ENCODE measurements around the gene AFTPH.

AFTPH gene, protein sequence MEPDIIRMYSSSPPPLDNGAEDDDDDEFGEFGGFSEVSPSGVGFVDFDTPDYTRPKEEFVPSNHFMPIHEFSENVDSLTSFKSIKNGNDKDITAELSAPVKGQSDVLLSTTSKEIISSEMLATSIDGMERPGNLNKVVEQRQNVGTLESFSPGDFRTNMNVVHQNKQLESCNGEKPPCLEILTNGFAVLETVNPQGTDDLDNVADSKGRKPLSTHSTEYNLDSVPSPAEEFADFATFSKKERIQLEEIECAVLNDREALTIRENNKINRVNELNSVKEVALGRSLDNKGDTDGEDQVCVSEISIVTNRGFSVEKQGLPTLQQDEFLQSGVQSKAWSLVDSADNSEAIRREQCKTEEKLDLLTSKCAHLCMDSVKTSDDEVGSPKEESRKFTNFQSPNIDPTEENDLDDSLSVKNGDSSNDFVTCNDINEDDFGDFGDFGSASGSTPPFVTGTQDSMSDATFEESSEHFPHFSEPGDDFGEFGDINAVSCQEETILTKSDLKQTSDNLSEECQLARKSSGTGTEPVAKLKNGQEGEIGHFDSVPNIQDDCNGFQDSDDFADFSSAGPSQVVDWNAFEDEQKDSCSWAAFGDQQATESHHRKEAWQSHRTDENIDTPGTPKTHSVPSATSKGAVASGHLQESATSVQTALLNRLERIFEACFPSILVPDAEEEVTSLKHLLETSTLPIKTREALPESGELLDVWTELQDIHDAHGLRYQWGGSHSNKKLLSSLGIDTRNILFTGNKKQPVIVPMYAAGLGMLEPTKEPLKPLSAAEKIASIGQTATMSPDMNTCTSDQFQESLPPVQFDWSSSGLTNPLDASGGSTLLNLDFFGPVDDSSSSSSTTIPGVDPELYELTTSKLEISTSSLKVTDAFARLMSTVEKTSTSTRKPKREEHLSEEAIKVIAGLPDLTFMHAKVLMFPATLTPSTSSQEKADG
- total RNA-seq, result 70.6 to 177 (median 138) reads per million in 9 experiments

GRCh38 chr2:64523666-64524603, at the start of gene AFTPH:
AFTPH (plus strand) TSS chr2:64524328; CDS start chr2:64551475, 27,147 bp downstream.
- Mint-ChIP-seq H3K36me3 (ENCODE audit: insufficient read depth) (peaks cover 15% of the 10 kb centered on the region), H3K4me3 (peak within 1 kb of the TSS; percentile 96 to 99), H3K4me1 (ENCODE audit: low read depth in 2 of 2) (peaks cover 22% of the 10 kb centered on the region in 2 donors), H3K27me3 (no peaks in the 10 kb centered on the region), H3K27ac (peak within 1 kb of the TSS; percentile 97 to 98), H3K9me3 (no peaks in the 10 kb centered on the region)
- DNase-seq (peak; percentile 98 to 99 (median 98)), ATAC-seq (replicated peaks) (peak; percentile 93)

DNA sequence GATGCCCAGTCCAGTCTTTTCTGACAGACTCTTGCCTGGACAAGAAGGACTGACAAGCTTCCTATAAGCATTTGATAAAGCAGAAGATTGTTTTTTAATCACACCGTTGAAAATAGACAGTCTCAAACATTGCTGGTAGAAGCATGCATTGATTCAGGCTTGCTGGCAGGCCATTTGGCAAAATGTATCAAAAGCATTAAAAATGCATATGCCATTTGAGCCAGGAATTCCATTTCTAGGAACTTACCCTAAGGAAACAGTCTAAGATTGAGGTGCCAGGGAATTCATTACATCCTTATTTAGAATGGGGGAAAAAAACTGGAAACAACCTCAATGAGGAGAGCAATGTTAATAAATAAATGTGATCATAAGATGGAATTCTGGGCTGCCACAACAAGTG, 49.5 kb upstream of the AFTPH start:
- H3K27ac Mint-ChIP-seq, result no peak overlapping the region

GRCh38 chr2:64477037-64477436, 47.1 kb upstream of the AFTPH start:
- Mint-ChIP-seq H3K9me3 (no peaks in the 10 kb centered on the region), H3K4me1 (ENCODE audit: low read depth in 2 of 2) (no peaks in the 10 kb centered on the region), H3K4me3 (no peak overlapping the region), H3K36me3 (ENCODE audit: insufficient read depth) (no peaks in the 10 kb centered on the region), H3K27ac (no peak overlapping the region), H3K27me3 (peaks cover 6 to 22% of the 10 kb centered on the region in 2 donors)
- DNase-seq (no peak), ATAC-seq (replicated peaks) (no peak)

More for the DNA sequence above, 49.5 kb upstream of the AFTPH start:
- ATAC-seq (replicated peaks) (no peak), DNase-seq (no peak)
- H3K36me3 Mint-ChIP-seq (ENCODE audit: insufficient read depth), result no peaks in the 10 kb centered on the region
- H3K27me3 Mint-ChIP-seq, result peaks cover 6 to 24% of the 10 kb centered on the region in 2 donors
- H3K4me3 Mint-ChIP-seq, result no peak overlapping the region
- no peaks in the 10 kb centered on the region for H3K4me1 Mint-ChIP-seq (ENCODE audit: low read depth in 2 of 2)
- H3K9me3 Mint-ChIP-seq, result no peaks in the 10 kb centered on the region

GRCh38 chr2:64477979-64478378, 46.1 kb upstream of the AFTPH start:
- DNase-seq, result no peak
- H3K4me3 Mint-ChIP-seq, result no peak overlapping the region
- ATAC-seq (replicated peaks), result no peak
- no peaks in the 10 kb centered on the region for H3K4me1 Mint-ChIP-seq (ENCODE audit: low read depth in 2 of 2)
- H3K27ac Mint-ChIP-seq, result no peak overlapping the region
- H3K9me3 Mint-ChIP-seq, result no peaks in the 10 kb centered on the region
- H3K36me3 Mint-ChIP-seq (ENCODE audit: insufficient read depth), result no peaks in the 10 kb centered on the region
- peaks cover 6 to 17% of the 10 kb centered on the region in 2 donors for H3K27me3 Mint-ChIP-seq

DNA sequence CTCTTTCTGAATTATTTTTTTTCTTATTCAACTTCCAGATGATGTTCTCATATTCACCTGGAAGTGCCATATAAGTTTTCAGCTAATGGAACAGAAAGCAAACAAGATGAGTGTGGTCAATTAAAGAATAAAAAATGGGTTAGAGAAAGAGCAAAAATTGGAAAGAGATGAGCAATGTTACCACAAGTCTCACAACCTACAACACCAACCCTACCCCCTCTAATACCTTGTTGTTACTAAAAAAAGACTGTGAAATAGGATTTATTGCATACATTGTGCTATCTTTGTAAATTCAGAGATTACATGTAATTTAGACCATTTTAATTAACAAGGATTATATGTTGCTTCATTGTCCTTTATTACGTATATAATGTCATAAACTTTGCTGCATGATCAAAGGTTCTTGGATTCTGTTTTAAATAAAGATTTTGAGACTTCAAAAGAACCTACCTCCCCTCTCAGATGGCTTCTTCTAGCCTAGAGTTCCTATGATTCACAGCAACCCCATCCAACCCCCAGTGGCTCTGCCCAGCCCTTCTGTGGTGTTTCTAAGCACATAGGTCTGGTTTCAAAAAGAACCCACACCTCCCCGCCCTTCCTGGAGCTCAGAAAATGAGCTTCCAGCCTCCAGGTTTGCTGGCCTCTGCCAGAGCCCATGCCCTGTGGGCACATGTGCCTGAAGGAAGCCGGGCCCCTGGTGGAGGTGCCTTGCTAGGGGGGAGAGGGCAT, 45.5 kb upstream of the AFTPH start:
- Mint-ChIP-seq H3K4me1 (ENCODE audit: low read depth in 2 of 2) (no peaks in the 10 kb centered on the region), H3K4me3 (no peak overlapping the region), H3K27me3 (peaks cover 6 to 10% of the 10 kb centered on the region in 2 donors), H3K9me3 (no peaks in the 10 kb centered on the region), H3K27ac (no peak overlapping the region), H3K36me3 (ENCODE audit: insufficient read depth) (no peaks in the 10 kb centered on the region)
- no peak for DNase-seq
- no peak for ATAC-seq (replicated peaks)

DNA sequence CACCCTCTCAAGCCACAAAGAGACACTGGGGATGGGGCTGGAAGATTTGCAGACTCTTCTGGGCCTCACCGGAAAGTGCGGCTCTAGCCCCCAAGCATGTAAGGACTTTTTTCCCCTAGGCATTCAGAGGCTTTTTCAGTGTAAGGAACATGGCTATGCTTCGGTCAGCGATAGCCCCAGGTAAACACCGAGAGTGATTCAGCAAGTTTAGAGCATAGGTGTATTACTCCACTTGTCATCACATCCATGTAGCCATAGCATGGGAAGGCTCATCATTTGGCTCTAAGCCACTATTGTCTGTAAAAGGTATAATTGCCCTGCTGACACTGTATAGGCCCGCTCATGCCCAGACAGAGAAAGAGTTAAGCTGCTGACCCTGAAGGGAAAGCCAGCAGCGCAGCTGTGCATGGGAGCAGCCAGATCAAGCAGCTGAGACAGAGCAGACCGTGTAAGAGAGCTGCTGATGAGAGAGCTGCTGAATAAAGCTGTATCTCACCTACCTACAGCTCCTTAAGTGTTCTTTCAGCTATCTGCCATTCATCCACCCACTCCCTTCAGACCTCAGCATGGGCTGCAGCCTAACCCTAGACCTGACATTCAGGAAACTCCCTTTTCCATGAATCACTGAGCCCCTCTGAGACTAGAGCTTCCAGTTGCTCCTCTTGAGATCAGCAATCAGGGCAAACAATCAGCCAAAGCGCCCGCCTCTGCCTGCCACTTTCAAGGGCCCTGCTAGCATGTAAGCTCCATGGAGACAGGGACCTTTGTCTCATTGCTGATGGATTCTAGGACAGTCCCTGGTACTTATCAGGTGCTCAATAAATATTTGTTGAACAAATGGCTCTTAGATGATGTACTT, 44.6 kb upstream of the AFTPH start:
- H3K9me3 Mint-ChIP-seq, result no peaks in the 10 kb centered on the region
- H3K27me3 Mint-ChIP-seq, result peaks cover 4% of the 10 kb centered on the region in 2 donors
- ATAC-seq (replicated peaks), result no peak
- H3K27ac Mint-ChIP-seq, result no peak overlapping the region
- no peak for DNase-seq
- H3K4me3 Mint-ChIP-seq, result no peak overlapping the region
- no peaks in the 10 kb centered on the region for H3K4me1 Mint-ChIP-seq (ENCODE audit: low read depth in 2 of 2)
- no peaks in the 10 kb centered on the region for H3K36me3 Mint-ChIP-seq (ENCODE audit: insufficient read depth)

GRCh38 chr2:64481665-64482064, 42.5 kb upstream of the AFTPH start:
- Mint-ChIP-seq H3K9me3 (no peaks in the 10 kb centered on the region), H3K4me1 (ENCODE audit: low read depth in 2 of 2) (no peaks in the 10 kb centered on the region), H3K27me3 (peaks cover 1 to 7% of the 10 kb centered on the region in 2 donors), H3K27ac (no peak overlapping the region), H3K4me3 (no peak overlapping the region), H3K36me3 (ENCODE audit: insufficient read depth) (no peaks in the 10 kb centered on the region)
- DNase-seq (no peak), ATAC-seq (replicated peaks) (no peak)

DNA sequence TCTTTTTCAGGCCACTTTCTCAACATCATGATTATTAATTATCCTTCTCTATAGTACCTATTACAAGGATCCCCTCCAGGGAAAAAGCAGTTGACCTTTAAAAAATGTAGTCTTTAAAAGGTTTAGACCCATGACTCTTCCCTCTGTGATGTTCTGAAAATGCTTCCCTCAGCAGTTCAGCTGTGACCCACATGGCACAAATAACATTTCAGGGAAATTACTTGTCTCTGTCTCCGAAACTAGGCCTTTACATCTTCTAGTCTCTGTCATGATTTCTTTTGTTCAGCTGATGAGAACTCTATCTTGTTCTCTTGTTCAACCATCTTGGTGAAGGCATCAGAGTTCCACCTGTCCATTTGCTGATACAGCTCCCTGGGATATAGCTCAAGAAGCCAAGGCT, 41.9 kb upstream of the AFTPH start:
- no peaks in the 10 kb centered on the region for H3K36me3 Mint-ChIP-seq (ENCODE audit: insufficient read depth)
- DNase-seq (no peak), ATAC-seq (replicated peaks) (no peak)
- H3K4me3 Mint-ChIP-seq, result no peak overlapping the region
- H3K9me3 Mint-ChIP-seq, result no peaks in the 10 kb centered on the region
- H3K27me3 Mint-ChIP-seq, result peaks cover 6 to 11% of the 10 kb centered on the region in 2 donors
- no peak overlapping the region for H3K27ac Mint-ChIP-seq
- no peaks in the 10 kb centered on the region for H3K4me1 Mint-ChIP-seq (ENCODE audit: low read depth in 2 of 2)

DNA sequence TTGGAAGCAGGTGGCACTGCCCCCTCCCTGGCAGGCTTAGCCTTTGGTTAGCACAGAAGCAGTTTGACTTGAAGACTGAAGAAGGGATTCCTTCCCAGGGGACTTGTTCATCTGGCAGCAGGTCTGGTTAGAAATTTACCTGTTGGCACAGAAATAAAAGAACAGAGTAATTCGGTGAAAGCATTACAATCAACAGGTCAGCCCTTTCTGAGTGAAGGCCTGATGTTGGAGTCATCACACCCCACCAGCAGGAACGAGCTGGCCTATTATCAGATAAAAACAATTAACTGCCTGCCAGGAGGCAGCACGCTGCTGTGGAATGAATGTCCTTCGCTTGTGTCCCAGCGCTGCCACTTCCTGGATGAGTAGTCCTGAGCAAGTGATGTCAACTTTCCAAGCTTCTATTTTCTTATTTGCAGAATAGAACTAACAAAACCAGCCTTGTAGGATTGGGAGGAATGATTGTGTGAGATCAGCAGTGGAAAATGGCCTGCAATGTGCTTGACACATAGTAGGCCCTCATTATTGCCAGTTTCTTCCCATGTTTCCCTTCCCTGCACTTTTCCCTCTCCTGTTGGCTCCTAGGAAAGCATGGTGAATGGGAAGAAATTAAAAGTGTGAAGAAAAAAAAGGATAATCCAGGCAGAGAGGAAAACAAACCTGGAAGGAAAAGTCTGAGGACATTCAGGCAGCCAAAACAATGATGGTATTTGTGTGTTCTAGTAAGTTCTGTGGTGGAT, 41.2 kb upstream of the AFTPH start:
- Mint-ChIP-seq H3K9me3 (no peaks in the 10 kb centered on the region), H3K27me3 (peaks cover 6 to 17% of the 10 kb centered on the region in 2 donors), H3K4me1 (ENCODE audit: low read depth in 2 of 2) (no peaks in the 10 kb centered on the region), H3K4me3 (no peak overlapping the region), H3K27ac (no peak overlapping the region), H3K36me3 (ENCODE audit: insufficient read depth) (no peaks in the 10 kb centered on the region)
- no peak for ATAC-seq (replicated peaks)
- DNase-seq, result no peak

DNA sequence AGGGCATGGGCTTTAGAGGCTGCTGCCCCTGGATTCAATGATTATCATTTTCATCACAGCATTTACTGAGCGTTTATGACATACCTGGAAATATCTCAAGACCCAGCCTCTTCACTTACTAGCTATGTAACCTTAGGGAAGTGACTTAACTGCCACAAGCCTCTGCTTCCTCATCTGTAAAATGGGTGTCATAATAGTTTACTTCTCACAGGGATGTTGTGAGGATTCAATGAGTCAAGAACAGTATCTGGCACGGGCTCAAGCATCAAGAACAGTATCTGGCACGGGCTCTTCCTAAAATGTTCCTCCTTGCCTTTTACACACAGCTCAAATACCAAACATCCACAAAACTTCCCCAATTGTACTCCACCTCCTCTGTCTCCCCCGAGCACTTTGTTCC, 38.8 kb upstream of the AFTPH start:
- DNase-seq, result no peak
- H3K4me1 Mint-ChIP-seq (ENCODE audit: low read depth in 2 of 2), result peaks cover 6 to 7% of the 10 kb centered on the region in 2 donors
- no peak for ATAC-seq (replicated peaks)
- no peak overlapping the region for H3K4me3 Mint-ChIP-seq
- H3K27ac Mint-ChIP-seq, result no peak overlapping the region
- H3K36me3 Mint-ChIP-seq (ENCODE audit: insufficient read depth), result no peaks in the 10 kb centered on the region
- H3K27me3 Mint-ChIP-seq, result peaks cover 6 to 17% of the 10 kb centered on the region in 2 donors
- H3K9me3 Mint-ChIP-seq, result no peaks in the 10 kb centered on the region

DNA sequence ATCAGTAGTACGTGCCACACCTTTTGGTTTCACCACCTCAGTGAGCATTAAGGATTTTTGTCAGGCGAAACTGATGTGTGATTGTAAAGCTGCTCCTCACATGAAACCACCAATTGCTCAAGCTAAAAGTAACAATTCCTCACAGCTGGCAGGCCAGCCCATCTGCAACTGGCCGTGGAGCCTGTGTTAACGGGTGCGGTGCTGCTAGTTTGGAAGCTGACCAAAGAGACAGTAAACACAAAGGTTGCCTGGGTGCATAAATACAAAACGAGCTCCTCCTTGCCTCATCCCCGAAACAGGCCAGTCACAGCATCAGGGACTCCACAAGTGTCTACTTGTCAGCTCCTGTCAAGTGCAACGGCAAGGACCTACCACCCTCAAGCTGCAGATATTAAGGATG, 38.2 kb upstream of the AFTPH start:
- peaks cover 6 to 7% of the 10 kb centered on the region in 2 donors for H3K4me1 Mint-ChIP-seq (ENCODE audit: low read depth in 2 of 2)
- H3K9me3 Mint-ChIP-seq, result no peaks in the 10 kb centered on the region
- no peak overlapping the region for H3K4me3 Mint-ChIP-seq
- H3K27ac Mint-ChIP-seq, result no peak overlapping the region
- DNase-seq, result no peak
- peaks cover 6 to 23% of the 10 kb centered on the region in 2 donors for H3K27me3 Mint-ChIP-seq
- no peaks in the 10 kb centered on the region for H3K36me3 Mint-ChIP-seq (ENCODE audit: insufficient read depth)
- no peak for ATAC-seq (replicated peaks)
